ENCODE data around the gene NBPF15. TPM values are rescaled to one million over a fixed set of nuclear protein-coding genes. Genes with fewer than 3 reads are reported as not detected.
"Not testable (repeated sequence)": the region's sequence is repeated elsewhere in the genome, so short reads cannot be mapped to it uniquely, and the experiment has no call there.

The NBPF15 gene
- total RNA-seq, 2 donors from 2014 or later: 22.6 to 37.6 TPM

DNA sequence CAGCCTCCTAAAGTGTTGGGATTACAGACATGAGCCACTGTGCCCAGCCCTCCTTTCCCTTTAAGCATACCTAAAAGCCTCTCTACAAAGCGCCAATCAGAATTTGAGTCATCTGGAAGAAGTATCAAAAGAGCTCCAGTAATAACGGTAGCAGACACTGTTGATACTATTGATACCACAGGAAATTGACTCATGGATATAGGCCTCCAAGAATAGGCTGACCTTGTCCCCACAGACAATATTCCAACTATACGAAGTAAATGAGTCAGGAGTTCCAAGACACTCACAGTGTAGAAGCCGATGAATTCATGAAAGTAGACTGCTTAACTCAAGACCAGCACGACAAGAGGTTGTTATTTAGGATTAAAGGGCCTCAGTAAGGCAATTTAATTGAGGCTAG lies 58.7 kb downstream of the NBPF15 start:
- intact Hi-C loops (cut with DNase I); DNase-seq (ENCODE audit: low spot score): not testable (repeated sequence)

DNA sequence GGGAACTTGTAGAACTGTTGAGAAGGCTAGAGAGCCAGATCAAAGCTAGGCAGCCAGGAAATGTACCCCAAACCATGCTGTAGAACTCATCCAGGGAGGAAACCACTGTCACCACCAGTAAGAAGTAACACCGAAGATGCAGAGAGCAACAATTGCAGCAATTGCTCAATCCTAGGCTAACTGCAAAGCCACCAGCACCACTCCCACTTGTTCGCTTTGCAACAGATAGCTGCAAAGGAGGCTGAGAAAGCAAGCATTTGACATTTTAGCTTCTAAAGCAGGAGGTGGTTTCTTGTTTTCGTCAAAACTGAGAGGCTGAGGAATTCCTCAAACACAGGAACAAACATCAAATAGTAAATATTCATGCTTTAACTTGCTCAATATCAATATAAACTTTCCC lies 89.8 kb downstream of the NBPF15 start:
- DNase-seq (ENCODE audit: low spot score); intact Hi-C loops (cut with DNase I): not testable (repeated sequence)

Other genes with a start within 250 kb of the NBPF15 start
- gene PPIAL4E, start 88.0 kb downstream of the NBPF15 start, total RNA-seq: not detected
- gene PPIAL4F, start 131.2 kb upstream of the NBPF15 start, total RNA-seq: not detected

Data from posterior vena cava (tissue), 2 donors.